ENCODE results near the gene TTLL6. TPM values are rescaled to one million over a fixed set of nuclear protein-coding genes. Genes with fewer than 3 reads are reported as not detected.

The TTLL6 gene
- total RNA-seq, 2 experiments from 2014 or later, result not detected

- POLR2A ChIA-PET, result interaction anchor here (0.7 kb wide), 2 partner anchors 15 to 145 kb away, joined by 3 read pairs; no protein-coding TSS in a partner anchor
- no peak overlapping the region for H3K27ac Mint-ChIP-seq
These were observed 91.6 kb downstream of the TTLL6 start for GRCh38 chr17:48725288-48726064.

DNA sequence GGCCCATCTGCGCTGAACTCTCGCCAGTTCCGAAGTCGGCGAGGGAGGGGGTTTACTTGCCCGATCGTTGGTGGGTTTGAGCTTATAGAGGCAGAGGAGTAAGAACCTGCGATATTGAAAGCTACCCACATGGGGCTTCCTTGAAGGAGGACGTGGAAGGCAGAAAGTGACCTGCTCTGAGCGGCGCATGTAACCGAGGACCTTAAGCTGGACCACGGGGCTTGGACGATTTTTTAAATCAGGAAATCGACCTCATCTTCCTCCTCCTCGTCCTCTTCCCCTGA is 92.1 kb downstream of the TTLL6 start:
- peaks cover 95% of the 10 kb centered on the region for H3K27me3 Mint-ChIP-seq (ENCODE audit: low read depth)
- no peaks in the 10 kb centered on the region for H3K9me3 Mint-ChIP-seq (ENCODE audit: insufficient read depth)
- H3K4me1 Mint-ChIP-seq (ENCODE audit: low read depth), result peaks cover 44% of the 10 kb centered on the region
- CTCF ChIA-PET, result interaction anchor here (0.6 to 4.8 kb wide), 29 partner anchors 9 to 307 kb away, joined by 3 to 67 read pairs (median 5); partner anchors contain the start of gene ATP5MC1
- H3K4me3 Mint-ChIP-seq, result no peak overlapping the region
- no peak overlapping the region for H3K27ac Mint-ChIP-seq
- DNase-seq (no peak), ATAC-seq (no peak)
- no peaks in the 10 kb centered on the region for H3K36me3 Mint-ChIP-seq (ENCODE audit: low read depth)
- POLR2A ChIA-PET, result interaction anchor here (0.7 kb wide), 2 partner anchors 15 to 146 kb away, joined by 3 read pairs; no protein-coding TSS in a partner anchor

More at GRCh38 chr17:48725288-48726064, 91.6 kb downstream of the TTLL6 start:
- peaks cover 95% of the 10 kb centered on the region for H3K27me3 Mint-ChIP-seq (ENCODE audit: low read depth)
- no peak overlapping the region for H3K4me3 Mint-ChIP-seq
- H3K9me3 Mint-ChIP-seq (ENCODE audit: insufficient read depth), result no peaks in the 10 kb centered on the region
- H3K4me1 Mint-ChIP-seq (ENCODE audit: low read depth), result peaks cover 44% of the 10 kb centered on the region
- CTCF ChIA-PET, result interaction anchor here (0.6 to 4.8 kb wide), 30 partner anchors 8 to 307 kb away, joined by 3 to 67 read pairs (median 4); partner anchors contain the start of gene ATP5MC1
- no peaks in the 10 kb centered on the region for H3K36me3 Mint-ChIP-seq (ENCODE audit: low read depth)
- ATAC-seq (no peak), DNase-seq (no peak)

DNA sequence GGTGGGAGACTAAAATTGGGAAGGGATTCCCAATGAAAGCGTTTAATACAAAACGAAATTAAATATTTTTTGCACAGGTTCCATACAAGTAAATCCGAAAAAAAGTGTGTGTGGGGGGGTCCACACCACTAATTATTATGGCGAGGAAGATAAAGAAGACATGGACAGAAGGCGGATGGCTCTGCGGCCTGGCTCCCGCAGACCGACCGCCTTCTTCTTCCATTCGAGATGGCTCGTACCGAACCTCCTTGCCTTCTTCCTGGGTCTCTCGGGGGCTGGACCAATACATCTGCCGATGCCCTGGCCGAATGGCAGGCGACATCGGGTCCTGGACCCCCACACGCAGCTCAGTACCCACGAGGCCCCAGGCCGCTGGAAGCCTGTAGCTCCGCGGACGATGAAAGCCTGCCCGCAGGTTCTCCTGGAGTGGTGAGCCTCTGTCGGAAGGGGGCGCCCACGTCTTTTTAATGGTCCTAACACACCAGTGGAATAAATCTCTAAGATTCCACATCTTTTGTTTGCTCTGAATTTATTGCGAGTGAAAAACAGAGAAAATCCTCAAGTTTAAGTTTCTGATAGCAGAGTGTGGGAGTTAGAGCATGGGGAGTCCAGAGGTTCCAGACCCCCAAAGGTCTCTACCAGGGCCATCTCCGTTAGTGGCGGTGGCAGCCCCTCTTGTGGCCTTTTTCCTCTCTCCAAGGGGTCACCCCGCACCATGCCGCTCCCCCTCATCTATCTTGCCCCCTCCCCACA is 92.6 kb downstream of the TTLL6 start:
- ChIA-PET CTCF (interaction anchor here (0.7 to 4.8 kb wide), 59 partner anchors 9 to 308 kb away, joined by 3 to 67 read pairs (median 4); partner anchors contain the start of genes ATP5MC1 and HOXB9), POLR2A (interaction anchor here (0.6 to 0.7 kb wide), 3 partner anchors 16 to 146 kb away, joined by 3 to 4 read pairs (median 3); no protein-coding TSS in a partner anchor)
- Mint-ChIP-seq H3K27me3 (ENCODE audit: low read depth) (peaks cover 94% of the 10 kb centered on the region), H3K4me1 (ENCODE audit: low read depth) (peaks cover 42% of the 10 kb centered on the region), H3K36me3 (ENCODE audit: low read depth) (no peaks in the 10 kb centered on the region), H3K9me3 (ENCODE audit: insufficient read depth) (no peaks in the 10 kb centered on the region), H3K4me3 (peak overlapping the region; percentile 45), H3K27ac (no peak overlapping the region)
- DNase-seq (peak; percentile 88), ATAC-seq (peak; percentile 80)

GRCh38 chr17:48723423-48724250 is 93.4 kb downstream of the TTLL6 start:
- Mint-ChIP-seq H3K4me1 (ENCODE audit: low read depth) (peaks cover 44% of the 10 kb centered on the region), H3K9me3 (ENCODE audit: insufficient read depth) (no peaks in the 10 kb centered on the region), H3K27me3 (ENCODE audit: low read depth) (peaks cover 92% of the 10 kb centered on the region), H3K36me3 (ENCODE audit: low read depth) (no peaks in the 10 kb centered on the region), H3K4me3 (peak overlapping the region; percentile 43), H3K27ac (no peak overlapping the region)
- ATAC-seq (no peak), DNase-seq (peak; percentile 45)
- ChIA-PET POLR2A (interaction anchor here (0.6 kb wide), 1 partner anchor 26 kb away, joined by 4 read pairs; no protein-coding TSS in a partner anchor), CTCF (interaction anchor here (0.7 to 4.8 kb wide), 48 partner anchors 8 to 309 kb away, joined by 3 to 67 read pairs (median 6); partner anchors contain the start of genes ATP5MC1 and HOXB9)

DNA sequence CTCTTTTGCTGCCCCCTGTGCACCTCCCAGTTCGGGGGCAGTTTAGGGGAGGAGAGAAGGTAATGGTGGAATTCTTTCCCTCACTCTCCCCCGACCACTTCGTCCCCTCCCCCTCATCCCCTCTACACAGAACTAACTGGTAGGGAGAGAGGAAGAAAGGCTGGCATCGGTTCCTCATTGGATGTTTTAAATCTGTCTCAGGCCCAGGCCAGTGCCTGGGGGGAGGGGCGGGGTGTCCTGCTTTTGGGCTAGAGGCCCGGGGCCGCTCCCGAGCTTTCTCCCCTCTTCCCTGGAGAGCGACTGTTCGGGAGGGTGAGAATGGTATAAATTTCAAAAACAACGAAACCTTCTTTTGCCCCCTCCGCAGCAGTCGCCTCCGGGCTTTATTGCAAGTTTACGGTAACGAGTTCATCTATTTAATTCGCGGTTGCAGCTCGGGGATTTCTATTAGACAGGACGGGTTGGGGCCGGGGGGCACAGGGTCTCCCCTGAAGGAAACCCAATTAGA is 94.1 kb downstream of the TTLL6 start, which contains the start of gene PRAC2:
TSS of gene PRAC2 (plus strand) at position 271 of the 508 bp plus-strand sequence. CDS start 1,226 bp downstream, outside the sequence.
- Mint-ChIP-seq H3K4me3 (peak within 1 kb of the TSS; percentile 43), H3K9me3 (ENCODE audit: insufficient read depth) (no peaks in the 10 kb centered on the region), H3K36me3 (ENCODE audit: low read depth) (peaks cover 4% of the 10 kb centered on the region), H3K27ac (no peak within 1 kb of the TSS), H3K27me3 (ENCODE audit: low read depth) (peaks cover 92% of the 10 kb centered on the region), H3K4me1 (ENCODE audit: low read depth) (peaks cover 43% of the 10 kb centered on the region)
- POLR2A ChIA-PET, result no interaction called here
- DNase-seq (no peak), ATAC-seq (no peak)
- CTCF ChIA-PET, result interaction anchor here (0.9 to 4.8 kb wide), 24 partner anchors 8 to 309 kb away, joined by 3 to 67 read pairs (median 8); partner anchors contain the start of genes ATP5MC1 and HOXB9

- Mint-ChIP-seq H3K27ac (no peak within 1 kb of the TSS), H3K9me3 (ENCODE audit: insufficient read depth) (no peaks in the 10 kb centered on the region), H3K4me3 (peak within 1 kb of the TSS; percentile 18), H3K36me3 (ENCODE audit: low read depth) (peaks cover 4% of the 10 kb centered on the region), H3K4me1 (ENCODE audit: low read depth) (peaks cover 44% of the 10 kb centered on the region), H3K27me3 (ENCODE audit: low read depth) (peaks cover 87% of the 10 kb centered on the region)
- ATAC-seq (no peak), DNase-seq (no peak)
- POLR2A ChIA-PET, result no interaction called here
- CTCF ChIA-PET, result interaction anchor here (1.0 to 4.8 kb wide), 9 partner anchors 7 to 310 kb away, joined by 3 to 44 read pairs (median 7); no protein-coding TSS in a partner anchor
These were observed 94.7 kb downstream of the TTLL6 start, which contains the start of gene PRAC1 for GRCh38 chr17:48722201-48722907. TSS of gene PRAC1 (minus strand) at chr17:48722518. CDS start at chr17:48722392, 126 bp downstream.

DNA sequence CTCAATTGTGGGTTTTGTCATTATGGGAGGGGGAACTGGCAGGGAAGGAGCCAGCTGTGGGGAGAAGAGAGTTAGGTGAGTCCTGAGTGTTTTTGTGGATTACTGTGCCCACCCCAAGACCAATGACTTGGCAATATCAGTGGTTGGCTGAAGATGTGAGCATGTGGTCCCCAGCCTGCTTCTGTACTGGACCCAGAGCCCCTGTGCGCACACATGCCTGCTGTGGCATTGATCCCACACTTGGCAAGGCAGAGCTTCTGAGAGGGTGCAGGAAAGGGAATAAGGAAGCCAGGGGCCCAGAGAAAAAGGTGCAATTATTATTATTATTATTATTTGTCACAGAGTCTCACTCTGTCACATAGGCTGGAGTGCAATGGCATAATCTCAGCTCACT is 96.0 kb downstream of the TTLL6 start:
- H3K4me1 Mint-ChIP-seq (ENCODE audit: low read depth), result peaks cover 44% of the 10 kb centered on the region
- ATAC-seq, result no peak
- POLR2A ChIA-PET, result interaction anchor here (0.6 kb wide), 2 partner anchors 14 to 100 kb away, joined by 3 read pairs; no protein-coding TSS in a partner anchor

GRCh38 chr17:48720266-48721008 is 96.6 kb downstream of the TTLL6 start:
- Mint-ChIP-seq H3K9me3 (ENCODE audit: insufficient read depth) (no peaks in the 10 kb centered on the region), H3K27ac (peak overlapping the region; percentile 31), H3K36me3 (ENCODE audit: low read depth) (peaks cover 4% of the 10 kb centered on the region), H3K4me1 (ENCODE audit: low read depth) (peaks cover 40% of the 10 kb centered on the region), H3K27me3 (ENCODE audit: low read depth) (peaks cover 80% of the 10 kb centered on the region), H3K4me3 (no peak overlapping the region)
- CTCF ChIA-PET, result interaction anchor here (1.0 to 1.9 kb wide), 9 partner anchors 11 to 316 kb away, joined by 3 to 8 read pairs (median 4); no protein-coding TSS in a partner anchor
- DNase-seq, result no peak
- no peak for ATAC-seq
- POLR2A ChIA-PET, result interaction anchor here (0.6 kb wide), 1 partner anchor 15 kb away, joined by 3 read pairs; no protein-coding TSS in a partner anchor

More for the DNA sequence above, 96.0 kb downstream of the TTLL6 start:
- no peak overlapping the region for H3K27ac Mint-ChIP-seq
- DNase-seq, result no peak
- CTCF ChIA-PET, result interaction anchor here (1.0 to 1.7 kb wide), 6 partner anchors 11 to 315 kb away, joined by 3 to 5 read pairs (median 4); no protein-coding TSS in a partner anchor
- H3K9me3 Mint-ChIP-seq (ENCODE audit: insufficient read depth), result no peaks in the 10 kb centered on the region
- peaks cover 81% of the 10 kb centered on the region for H3K27me3 Mint-ChIP-seq (ENCODE audit: low read depth)
- no peak overlapping the region for H3K4me3 Mint-ChIP-seq
- peaks cover 4% of the 10 kb centered on the region for H3K36me3 Mint-ChIP-seq (ENCODE audit: low read depth)

- Mint-ChIP-seq H3K27ac (no peak overlapping the region), H3K4me3 (peak overlapping the region; percentile 38), H3K9me3 (ENCODE audit: insufficient read depth) (no peaks in the 10 kb centered on the region), H3K27me3 (ENCODE audit: low read depth) (peaks cover 74% of the 10 kb centered on the region), H3K4me1 (ENCODE audit: low read depth) (peaks cover 33% of the 10 kb centered on the region), H3K36me3 (ENCODE audit: low read depth) (peaks cover 4% of the 10 kb centered on the region)
- DNase-seq (no peak), ATAC-seq (no peak)
- ChIA-PET POLR2A (no interaction called here), CTCF (interaction anchor here (1.2 to 1.9 kb wide), 4 partner anchors 41 to 316 kb away, joined by 3 to 8 read pairs (median 6); no protein-coding TSS in a partner anchor)
These were observed 97.3 kb downstream of the TTLL6 start for GRCh38 chr17:48719642-48720265.

Measured in activated CD8-positive, alpha-beta T cell treated with anti-CD3 and anti-CD28 coated beads, Interleukin-2, amount 10 ng/mL, durations not matched to agents 7 days and 5 days (primary cell).